GM10248 (cell line): ENCODE measurements around the gene SF3A2.

ENCODE experiments used
- CTCF ChIA-PET: fragments of 300-600 bp; sonication (Branson Sonifier 250); formaldehyde crosslinking; extraction: SDS; loops from one replicate; lab custom pipeline; 2021; ENCODE audit warnings: antibody characterized with exemption; lab: Yijun Ruan, JAX
- POLR2A ChIA-PET: fragments of 350-650 bp; sonication (Branson Sonifier 250); formaldehyde crosslinking; extraction: SDS; loops from one replicate; lab custom pipeline; 2020; ENCODE audit warnings: antibody characterized with exemption; lab: Yijun Ruan, JAX
- DNase-seq: peaks from one replicate; pipeline ENCODE4 v3.0.0; 2012; ENCODE audit errors: extremely low spot score
- CTCF ChIP-seq: IDR thresholded peaks from 2 replicates; pipeline ENCODE4 v1.5.1; 2012; ENCODE audit warnings: mild to moderate bottlenecking, low read depth; ENCODE audit errors: extremely low read depth, missing control alignments, control extremely low read depth

Gene SF3A2

GRCh38 chr19:2228157-2229030, 8.2 kb upstream of the SF3A2 start:
- TF ChIP-seq CTCF: no peak
- CTCF ChIA-PET: interaction anchor here (1.0 to 3.7 kb wide), 2 partner anchors 7 to 13 kb away, joined by 3 to 14 read pairs; partner anchors contain the start of gene PLEKHJ1
- POLR2A ChIA-PET: interaction anchor here (0.6 to 0.8 kb wide), 2 partner anchors 43 to 334 kb away, joined by 3 to 4 read pairs; no protein-coding TSS in a partner anchor
- no peak for DNase-seq

- no peak for TF ChIP-seq CTCF
- POLR2A ChIA-PET: no interaction called here
- no peak for DNase-seq
- CTCF ChIA-PET: interaction anchor here (0.9 to 1.3 kb wide), 5 partner anchors 8 to 163 kb away, joined by 3 to 4 read pairs (median 3); no protein-coding TSS in a partner anchor
Measured at GRCh38 chr19:2229103-2230032, 7.3 kb upstream of the SF3A2 start.

GRCh38 chr19:2230033-2230531, 6.5 kb upstream of the SF3A2 start:
- CTCF ChIA-PET: interaction anchor here (0.9 to 1.3 kb wide), 7 partner anchors 9 to 341 kb away, joined by 3 to 4 read pairs (median 3); no protein-coding TSS in a partner anchor
- no peak for DNase-seq

GRCh38 chr19:2230807-2231533, 5.7 kb upstream of the SF3A2 start:
- POLR2A ChIA-PET: interaction anchor here (0.6 kb wide), 1 partner anchor 85 kb away, joined by 9 read pairs; no protein-coding TSS in a partner anchor
- DNase-seq: no peak
- CTCF ChIA-PET: interaction anchor here (1.0 to 1.3 kb wide), 6 partner anchors 30 to 342 kb away, joined by 3 to 4 read pairs (median 3); no protein-coding TSS in a partner anchor
- TF ChIP-seq CTCF: no peak

More at GRCh38 chr19:2230033-2230531, 6.5 kb upstream of the SF3A2 start:
- TF ChIP-seq CTCF: no peak
- POLR2A ChIA-PET: no interaction called here

- no peak for TF ChIP-seq CTCF
- ChIA-PET CTCF (interaction anchor here (1.2 kb wide), 1 partner anchor 44 kb away, joined by 3 read pairs; no protein-coding TSS in a partner anchor), POLR2A (no interaction called here)
- DNase-seq: no peak
Measured at GRCh38 chr19:2231621-2232221, 4.9 kb upstream of the SF3A2 start.
